Spleen (tissue), 7 donors: ENCODE measurements around the gene ADD3.

Source experiments
- POLR2A ChIP-seq, 3 donors: fragments of 450-650 bp; IDR thresholded peaks; one replicate each; pipeline ENCODE4 v1.5.1; 2017; ENCODE audit warnings: antibody characterized with exemption in 3 of 3, mild to moderate bottlenecking in 1 of 3
- TF ChIP-seq, protein P1 (sequence below), 11 experiments: fragments of 200-600 bp in 7 of 11; fragments of 450-650 bp in 4 of 11; sonication (generic) in 4 of 11; IDR thresholded peaks in 8 of 11; conservative IDR thresholded peaks in 3 of 11; 1 replicate in 7 of 11; 2 replicates in 4 of 11; pipeline versions ENCODE4 v1.4.0 to v1.8.0; 2016 to 2021; ENCODE audit warnings: antibody characterized with exemption in 11 of 11, inconsistent platforms in 4 of 11, mild to moderate bottlenecking in 1 of 11
- donor health status: DM: no; HTN: no; CAD: no; lungs with moderate emphysema.
- donor health status: DM: no; HTN: no; CAD: no.
- donor health status: DM: no; HTN: no; CAD: no.

DNA sequence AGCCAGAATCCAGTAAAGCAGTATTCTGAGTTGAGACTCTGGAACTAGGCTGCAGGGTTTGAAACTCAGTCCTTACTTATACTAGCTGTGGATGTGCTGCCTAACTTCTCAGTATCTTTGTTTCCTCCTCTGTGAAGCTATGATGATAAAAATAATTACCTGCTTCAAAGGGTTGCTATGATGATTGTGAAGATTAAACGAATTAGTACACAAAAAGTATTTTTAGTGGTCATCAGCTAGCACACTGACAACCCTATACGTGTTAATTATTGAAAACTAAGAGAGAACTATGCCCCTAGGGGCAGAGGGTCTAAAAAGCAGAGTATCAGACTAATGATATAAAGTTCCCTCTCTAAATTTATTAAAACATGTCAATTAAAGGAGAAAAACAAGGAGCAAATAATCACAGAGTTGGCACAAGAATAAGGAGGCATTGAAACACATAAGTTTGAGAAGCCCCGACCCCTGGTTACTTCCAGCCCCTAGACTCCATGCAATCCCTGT, 34.4 kb upstream of the ADD3 start:
- TF ChIP-seq, protein P1, sequence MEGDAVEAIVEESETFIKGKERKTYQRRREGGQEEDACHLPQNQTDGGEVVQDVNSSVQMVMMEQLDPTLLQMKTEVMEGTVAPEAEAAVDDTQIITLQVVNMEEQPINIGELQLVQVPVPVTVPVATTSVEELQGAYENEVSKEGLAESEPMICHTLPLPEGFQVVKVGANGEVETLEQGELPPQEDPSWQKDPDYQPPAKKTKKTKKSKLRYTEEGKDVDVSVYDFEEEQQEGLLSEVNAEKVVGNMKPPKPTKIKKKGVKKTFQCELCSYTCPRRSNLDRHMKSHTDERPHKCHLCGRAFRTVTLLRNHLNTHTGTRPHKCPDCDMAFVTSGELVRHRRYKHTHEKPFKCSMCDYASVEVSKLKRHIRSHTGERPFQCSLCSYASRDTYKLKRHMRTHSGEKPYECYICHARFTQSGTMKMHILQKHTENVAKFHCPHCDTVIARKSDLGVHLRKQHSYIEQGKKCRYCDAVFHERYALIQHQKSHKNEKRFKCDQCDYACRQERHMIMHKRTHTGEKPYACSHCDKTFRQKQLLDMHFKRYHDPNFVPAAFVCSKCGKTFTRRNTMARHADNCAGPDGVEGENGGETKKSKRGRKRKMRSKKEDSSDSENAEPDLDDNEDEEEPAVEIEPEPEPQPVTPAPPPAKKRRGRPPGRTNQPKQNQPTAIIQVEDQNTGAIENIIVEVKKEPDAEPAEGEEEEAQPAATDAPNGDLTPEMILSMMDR (IDR thresholded peaks at IDR 0.05 in 8 of 11, conservative IDR thresholded peaks at IDR 0.05 in 3 of 11) = no peak
- TF ChIP-seq POLR2A (IDR thresholded peaks at IDR 0.05) = no peak
